ENCODE measurements around the gene LRRC23.
"Not testable (repeated sequence)": the region's sequence is repeated elsewhere in the genome, so short reads cannot be mapped to it uniquely, and the experiment has no call there.

Gene LRRC23

DNA sequence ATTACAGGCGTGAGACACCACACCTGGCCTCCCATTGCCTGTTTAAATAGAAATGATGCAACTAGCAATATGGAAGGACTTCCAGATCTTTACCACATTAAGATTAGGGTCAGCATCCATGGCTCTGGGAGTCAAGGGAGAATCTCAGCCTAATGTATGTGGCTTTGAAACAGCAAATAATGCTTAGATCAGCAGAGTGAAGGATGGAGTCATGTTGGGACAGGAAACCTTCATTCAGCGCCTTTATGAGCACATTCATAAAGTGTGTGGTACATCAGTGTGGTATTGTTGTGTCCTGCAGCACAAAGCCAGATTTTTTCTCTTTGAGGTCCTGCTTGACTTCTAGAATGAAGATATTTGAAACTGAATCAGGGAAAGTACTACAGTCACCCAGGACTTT lies 16.3 kb upstream of the LRRC23 start:
- no peak overlapping the region for H3K4me3 ChIP-seq (ENCODE audit: low read length)
- TF ChIP-seq, protein P1, sequence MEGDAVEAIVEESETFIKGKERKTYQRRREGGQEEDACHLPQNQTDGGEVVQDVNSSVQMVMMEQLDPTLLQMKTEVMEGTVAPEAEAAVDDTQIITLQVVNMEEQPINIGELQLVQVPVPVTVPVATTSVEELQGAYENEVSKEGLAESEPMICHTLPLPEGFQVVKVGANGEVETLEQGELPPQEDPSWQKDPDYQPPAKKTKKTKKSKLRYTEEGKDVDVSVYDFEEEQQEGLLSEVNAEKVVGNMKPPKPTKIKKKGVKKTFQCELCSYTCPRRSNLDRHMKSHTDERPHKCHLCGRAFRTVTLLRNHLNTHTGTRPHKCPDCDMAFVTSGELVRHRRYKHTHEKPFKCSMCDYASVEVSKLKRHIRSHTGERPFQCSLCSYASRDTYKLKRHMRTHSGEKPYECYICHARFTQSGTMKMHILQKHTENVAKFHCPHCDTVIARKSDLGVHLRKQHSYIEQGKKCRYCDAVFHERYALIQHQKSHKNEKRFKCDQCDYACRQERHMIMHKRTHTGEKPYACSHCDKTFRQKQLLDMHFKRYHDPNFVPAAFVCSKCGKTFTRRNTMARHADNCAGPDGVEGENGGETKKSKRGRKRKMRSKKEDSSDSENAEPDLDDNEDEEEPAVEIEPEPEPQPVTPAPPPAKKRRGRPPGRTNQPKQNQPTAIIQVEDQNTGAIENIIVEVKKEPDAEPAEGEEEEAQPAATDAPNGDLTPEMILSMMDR (IDR thresholded peaks at IDR 0.05; ENCODE audit: insufficient read depth, low read depth, low read length, missing control alignments) = no peak
- DNase-seq (ENCODE audit: low read depth) = peak; percentile 59

DNA sequence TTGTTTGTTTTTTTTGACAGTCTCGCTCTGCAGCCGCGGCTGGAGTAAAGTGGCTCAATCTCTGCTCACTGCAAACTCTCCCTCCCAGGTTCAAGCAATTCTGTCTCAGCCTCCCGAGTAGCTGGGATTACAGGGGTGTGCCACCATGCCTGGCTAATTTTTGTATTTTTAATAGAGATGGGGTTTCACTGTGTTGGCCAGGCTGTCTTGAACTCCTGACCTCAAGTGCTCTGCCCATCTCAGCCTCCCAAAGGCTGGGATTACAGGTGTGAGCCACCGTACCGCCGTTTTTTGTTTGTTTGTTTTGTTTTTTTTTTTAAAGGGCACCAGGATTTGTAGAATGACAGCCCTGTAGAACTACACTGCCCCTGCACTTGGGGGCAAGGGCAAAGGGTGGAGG lies 15.8 kb upstream of the LRRC23 start:
- H3K4me3 ChIP-seq (ENCODE audit: low read length); DNase-seq (ENCODE audit: low read depth): not testable (repeated sequence)

DNA sequence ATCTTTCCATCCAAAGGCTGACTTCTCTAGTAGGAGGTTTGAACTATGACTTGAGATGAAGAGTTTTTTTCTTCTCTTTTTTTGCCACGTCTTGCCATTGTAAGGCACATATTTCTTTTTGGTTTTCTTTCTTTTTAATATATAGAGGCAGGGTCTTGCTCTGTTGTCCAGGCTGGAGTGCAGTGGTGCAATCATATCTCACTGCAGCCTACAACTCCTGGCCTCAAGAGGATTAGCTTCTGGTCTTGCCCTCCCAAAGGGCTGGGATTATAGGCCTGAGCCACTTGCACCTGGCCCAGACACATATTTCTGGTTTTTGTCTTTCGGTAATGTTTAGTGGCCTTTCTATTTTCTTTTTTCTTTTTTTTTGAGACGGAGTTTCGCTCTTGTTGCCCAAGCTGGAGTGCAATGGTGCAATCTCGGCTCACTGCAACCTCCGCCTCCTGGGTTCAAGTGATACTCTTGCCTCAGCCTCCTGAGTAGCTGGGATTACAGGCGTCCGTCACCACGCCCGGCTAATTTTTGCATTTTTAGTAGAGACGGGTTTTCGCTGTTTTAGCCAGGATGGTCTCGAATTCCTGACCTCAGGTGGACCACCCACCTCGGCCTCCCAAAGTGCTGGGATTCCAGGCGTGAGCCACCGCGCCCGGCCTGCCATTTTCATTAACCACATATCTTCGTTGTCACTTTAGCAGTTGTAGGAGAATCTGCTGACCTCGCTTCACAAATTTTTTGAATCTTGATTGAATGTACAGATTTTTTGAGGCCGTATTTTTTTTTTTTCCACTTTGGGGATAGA lies 14.6 kb upstream of the LRRC23 start:
- DNase-seq (ENCODE audit: low read depth) = not testable (repeated sequence)

DNA sequence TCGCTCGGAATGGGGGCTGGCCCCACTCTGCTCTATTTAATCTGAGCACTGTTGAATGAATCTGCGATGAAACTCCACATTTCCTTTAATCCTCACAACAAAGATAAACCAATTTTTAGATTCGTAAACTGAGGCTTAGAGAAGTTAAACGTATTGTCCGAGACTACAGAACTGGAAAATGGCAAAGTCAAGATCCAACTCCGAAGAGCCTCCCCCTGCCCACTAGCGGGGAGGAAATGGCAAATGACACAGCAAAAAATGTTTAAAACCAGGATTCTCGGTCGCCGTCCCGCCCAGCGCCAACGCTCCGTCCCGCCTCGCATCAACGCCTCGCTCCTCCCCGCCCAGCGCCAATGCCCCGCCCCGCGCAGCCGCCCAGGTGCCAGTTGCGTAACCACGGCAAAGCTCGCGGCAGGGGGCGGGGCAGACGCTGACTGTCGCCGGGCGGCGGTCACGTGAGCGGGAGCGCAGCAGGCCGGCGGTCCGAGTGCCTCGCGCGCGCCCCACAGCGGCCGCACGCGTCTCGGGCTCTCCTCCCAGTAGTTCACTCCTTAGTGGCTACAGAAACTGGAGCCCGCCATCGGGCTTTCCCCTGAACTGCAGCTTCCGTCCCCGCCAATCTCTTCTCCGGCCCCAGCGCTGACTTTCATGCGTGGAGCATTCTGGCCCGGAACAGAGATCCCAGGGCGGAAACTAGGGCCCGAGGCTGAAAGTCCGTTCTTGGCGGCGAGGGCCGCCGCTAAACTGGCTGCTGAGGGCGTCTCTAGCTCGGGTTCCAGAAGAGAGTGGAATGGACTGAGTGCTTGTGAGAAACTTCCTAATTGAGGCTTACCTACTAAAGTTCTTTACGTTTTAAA lies 13.6 kb upstream of the LRRC23 start:
- TF ChIP-seq, protein P1 (IDR thresholded peaks at IDR 0.05; ENCODE audit: insufficient read depth, low read depth, low read length, missing control alignments) = peak; percentile 53
- H3K4me3 ChIP-seq (ENCODE audit: low read length) = peak overlapping the region; percentile 58
- peak; percentile 96 for DNase-seq (ENCODE audit: low read depth)

More for the DNA sequence above, 14.6 kb upstream of the LRRC23 start:
- H3K4me3 ChIP-seq (ENCODE audit: low read length) = not testable (repeated sequence)

DNA sequence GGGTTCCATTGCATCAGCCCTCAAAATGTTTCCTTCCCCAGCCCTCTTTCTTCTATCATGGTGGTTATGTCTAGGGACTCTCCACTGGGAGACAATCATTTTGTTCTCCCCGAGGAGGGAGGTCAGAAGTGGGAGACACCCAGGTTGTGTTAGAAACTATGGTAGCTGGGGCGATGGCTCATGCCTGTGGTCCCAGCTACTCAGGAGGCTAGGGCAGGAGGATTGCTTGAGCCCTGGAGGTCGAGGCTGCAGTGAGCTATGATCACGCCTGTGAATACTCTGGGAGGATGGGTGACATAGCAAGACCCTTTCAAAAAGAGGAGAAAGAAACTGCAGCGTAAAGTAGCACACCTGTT lies 13.0 kb upstream of the LRRC23 start:
- DNase-seq (ENCODE audit: low read depth) = no peak
- H3K4me3 ChIP-seq (ENCODE audit: low read length) = peak overlapping the region; percentile 58
- TF ChIP-seq, protein P1 (IDR thresholded peaks at IDR 0.05; ENCODE audit: insufficient read depth, low read depth, low read length, missing control alignments) = no peak

DNA sequence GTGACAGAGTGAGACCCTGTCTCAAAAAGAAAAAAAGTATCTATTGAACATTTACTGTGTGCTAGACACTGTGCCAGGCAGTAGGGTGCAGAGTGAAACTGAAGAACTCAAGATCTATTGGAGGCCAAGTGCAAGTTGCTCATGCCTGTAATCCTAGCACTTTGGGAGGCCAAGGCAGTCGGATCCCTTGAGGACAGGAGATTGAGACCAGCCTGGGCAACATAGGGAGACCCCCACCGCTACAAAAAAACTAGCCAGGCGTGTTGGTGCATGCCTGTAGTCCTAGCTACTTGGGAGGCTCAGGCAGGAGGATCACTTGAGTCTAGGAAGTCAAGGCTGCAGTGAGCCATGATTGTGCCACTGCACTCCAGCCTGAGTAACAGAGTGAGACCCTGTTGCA lies 11.9 kb upstream of the LRRC23 start:
- not testable (repeated sequence) for DNase-seq (ENCODE audit: low read depth); H3K4me3 ChIP-seq (ENCODE audit: low read length)

DNA sequence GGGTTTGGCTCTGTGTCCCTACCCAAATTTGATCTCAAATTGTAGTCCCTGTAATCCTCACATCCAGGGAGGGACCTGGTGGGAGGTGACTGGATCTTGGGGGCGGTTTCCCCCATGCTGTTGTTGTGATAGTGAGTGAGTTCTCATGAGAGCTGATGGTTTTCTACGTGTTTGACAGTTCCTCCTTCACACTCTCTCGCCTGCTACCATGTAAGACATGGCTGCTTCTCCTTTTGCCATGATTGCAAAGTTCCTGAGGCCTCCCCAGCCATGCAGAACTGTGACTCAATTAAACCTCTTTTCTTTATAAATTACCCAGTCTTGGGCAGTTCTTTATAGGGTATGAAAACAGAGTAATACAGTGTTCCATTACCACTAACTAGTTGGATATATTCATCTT lies 10.3 kb upstream of the LRRC23 start:
- no peak overlapping the region for H3K4me3 ChIP-seq (ENCODE audit: low read length)
- TF ChIP-seq, protein P1 (IDR thresholded peaks at IDR 0.05; ENCODE audit: insufficient read depth, low read depth, low read length, missing control alignments) = no peak
- no peak for DNase-seq (ENCODE audit: low read depth)

DNA sequence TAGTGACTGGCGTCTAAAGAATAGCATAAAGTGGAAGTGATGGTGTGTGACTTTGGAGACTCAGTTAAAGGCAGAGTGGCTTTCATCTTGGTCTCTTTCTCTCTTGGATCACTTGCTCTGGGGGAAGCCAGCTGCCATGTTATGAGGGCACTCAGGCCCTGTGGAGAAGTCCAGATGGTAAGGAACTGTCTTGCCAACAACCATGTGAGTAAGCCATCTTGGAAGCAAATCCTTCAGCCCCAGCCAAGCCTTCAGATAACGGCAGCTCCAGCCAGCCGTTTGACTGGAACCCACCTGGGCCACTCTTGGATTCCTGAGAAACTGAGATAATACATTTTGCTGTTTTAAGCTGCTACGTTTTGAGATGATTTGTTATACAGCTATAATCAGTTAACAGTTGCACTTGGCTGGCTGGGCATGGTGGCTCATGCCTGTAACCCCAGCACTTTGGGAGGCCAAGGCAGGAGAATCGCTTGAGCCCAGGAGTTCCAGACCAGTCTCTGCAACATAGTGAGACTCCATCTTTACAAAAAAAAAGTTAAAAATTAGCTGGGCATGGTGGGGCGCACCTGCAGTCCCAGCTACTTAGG lies 7.7 kb upstream of the LRRC23 start:
- DNase-seq (ENCODE audit: low read depth) = no peak
- no peak overlapping the region for H3K4me3 ChIP-seq (ENCODE audit: low read length)
- TF ChIP-seq, protein P1 (IDR thresholded peaks at IDR 0.05; ENCODE audit: insufficient read depth, low read depth, low read length, missing control alignments) = no peak
